Measurements from ENCODE around the gene SNAPC2.

GRCh38 chr19:7905268-7905667 lies 14.9 kb upstream of the SNAPC2 start:
- no peak for TF ChIP-seq EZH2 (IDR thresholded peaks at IDR 0.05; ENCODE audit: borderline replicate concordance, low read length)
- TF ChIP-seq, protein P1, sequence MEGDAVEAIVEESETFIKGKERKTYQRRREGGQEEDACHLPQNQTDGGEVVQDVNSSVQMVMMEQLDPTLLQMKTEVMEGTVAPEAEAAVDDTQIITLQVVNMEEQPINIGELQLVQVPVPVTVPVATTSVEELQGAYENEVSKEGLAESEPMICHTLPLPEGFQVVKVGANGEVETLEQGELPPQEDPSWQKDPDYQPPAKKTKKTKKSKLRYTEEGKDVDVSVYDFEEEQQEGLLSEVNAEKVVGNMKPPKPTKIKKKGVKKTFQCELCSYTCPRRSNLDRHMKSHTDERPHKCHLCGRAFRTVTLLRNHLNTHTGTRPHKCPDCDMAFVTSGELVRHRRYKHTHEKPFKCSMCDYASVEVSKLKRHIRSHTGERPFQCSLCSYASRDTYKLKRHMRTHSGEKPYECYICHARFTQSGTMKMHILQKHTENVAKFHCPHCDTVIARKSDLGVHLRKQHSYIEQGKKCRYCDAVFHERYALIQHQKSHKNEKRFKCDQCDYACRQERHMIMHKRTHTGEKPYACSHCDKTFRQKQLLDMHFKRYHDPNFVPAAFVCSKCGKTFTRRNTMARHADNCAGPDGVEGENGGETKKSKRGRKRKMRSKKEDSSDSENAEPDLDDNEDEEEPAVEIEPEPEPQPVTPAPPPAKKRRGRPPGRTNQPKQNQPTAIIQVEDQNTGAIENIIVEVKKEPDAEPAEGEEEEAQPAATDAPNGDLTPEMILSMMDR (IDR thresholded peaks at IDR 0.05; ENCODE audit: low read length), result no peak
